OCI-LY3 (cell line): ENCODE data around the gene CHRNA7.

Source experiments
- CTCF ChIP-seq: fragments of 200-600, 300-600 bp; sonication (generic); IDR thresholded peaks from 2 replicates; pipeline ENCODE4 v1.5.1; 2014; ENCODE audit warnings: antibody characterized with exemption, low read length, low read depth
- EZH2phosphoT487 ChIP-seq: fragments of 200-600 bp; shearing (Covaris generic); IDR thresholded peaks from 2 replicates; pipeline ENCODE4 v1.6.1; 2018; ENCODE audit warnings: antibody characterized with exemption, mixed run types, low read depth

- TF ChIP-seq CTCF (no peak), EZH2phosphoT487 (no peak)
These were observed 5.0 kb downstream of the CHRNA7 start for GRCh38 chr15:32035285-32035684.
